ENCODE results near the gene LFNG.

Gene LFNG

DNA sequence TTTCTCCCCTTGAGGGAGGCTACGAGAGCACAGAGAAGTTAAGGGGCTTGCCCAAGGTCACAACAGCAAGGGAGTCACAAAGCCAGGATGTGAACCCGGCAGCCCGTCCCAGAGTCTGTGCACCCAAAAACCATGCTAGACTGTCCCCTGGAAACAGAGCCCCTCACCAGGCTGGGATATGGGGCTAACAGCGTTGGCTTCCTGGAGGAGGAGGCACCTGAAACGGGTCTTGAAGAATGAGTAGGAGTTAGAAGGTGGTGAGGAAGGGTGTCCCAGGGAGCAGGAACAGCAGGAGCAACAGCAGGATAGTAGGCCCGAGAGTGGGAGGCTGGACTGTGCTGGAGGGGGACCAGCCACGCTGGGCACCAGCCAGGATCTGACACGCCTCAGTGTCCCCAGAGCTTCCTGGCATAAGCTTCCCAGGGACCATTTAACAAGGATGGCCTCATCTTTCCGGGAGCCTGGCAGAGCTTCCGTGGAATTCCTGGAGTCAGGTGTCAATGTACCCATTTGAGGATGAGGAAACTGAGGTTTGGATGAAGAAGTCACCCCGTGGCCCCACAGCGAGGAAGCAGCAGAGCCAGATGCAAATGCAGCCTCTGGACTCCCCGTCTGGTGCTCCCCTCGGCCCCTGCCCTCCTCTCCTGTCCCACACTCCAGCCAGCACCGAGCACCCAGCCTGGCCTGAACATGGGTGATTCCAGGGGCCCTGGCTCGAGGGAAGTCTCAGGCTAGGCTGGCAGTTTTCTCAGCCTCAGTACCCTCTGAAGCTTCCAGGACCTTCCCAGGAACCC lies 40.1 kb upstream of the LFNG start:
- Mint-ChIP-seq H3K36me3 (no peaks in the 10 kb centered on the region), H3K4me3 (no peak overlapping the region), H3K9me3 (no peaks in the 10 kb centered on the region), H3K27me3 (no peaks in the 10 kb centered on the region), H3K27ac (no peak overlapping the region), H3K4me1 (no peaks in the 10 kb centered on the region)

DNA sequence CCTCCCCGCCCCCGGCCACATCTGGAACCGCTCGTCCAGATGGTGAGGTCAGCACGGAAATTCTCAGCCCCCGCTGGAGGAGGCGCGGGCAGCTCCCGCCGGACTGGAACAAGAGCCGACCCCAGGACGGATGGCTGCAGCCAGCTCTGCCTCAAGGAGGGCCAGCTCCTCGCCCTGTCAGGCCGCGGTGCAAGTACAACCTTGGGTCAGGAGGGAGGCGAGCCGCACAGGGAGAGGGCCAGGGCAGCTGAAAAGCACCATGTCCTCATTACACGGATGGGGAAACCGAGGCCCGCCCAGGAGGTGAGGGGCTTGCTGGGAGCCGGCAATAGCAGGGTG lies 39.5 kb upstream of the LFNG start:
- Mint-ChIP-seq H3K27ac (no peak overlapping the region), H3K4me3 (no peak overlapping the region), H3K27me3 (no peaks in the 10 kb centered on the region)

DNA sequence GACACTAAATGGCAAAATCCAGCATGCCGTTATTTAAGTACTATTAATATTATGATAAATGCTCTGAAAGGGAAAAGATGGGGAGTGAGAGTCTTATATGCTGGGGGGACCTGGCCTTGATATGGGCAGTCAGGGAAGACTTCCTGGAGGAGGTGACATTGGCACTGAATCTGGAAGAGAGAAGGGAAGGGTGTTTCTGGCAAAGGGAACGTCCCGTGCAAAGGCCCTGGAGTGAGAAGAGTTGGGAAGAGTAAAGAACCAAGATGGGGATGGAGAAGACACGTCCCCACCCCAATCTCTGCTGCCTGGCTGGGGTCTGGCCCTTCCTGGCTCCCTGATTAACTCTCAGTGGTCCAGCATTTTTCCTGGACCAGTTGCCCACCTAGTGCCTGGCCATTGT lies 38.4 kb upstream of the LFNG start:
- Mint-ChIP-seq H3K36me3 (no peaks in the 10 kb centered on the region), H3K27ac (no peak overlapping the region), H3K27me3 (no peaks in the 10 kb centered on the region), H3K4me1 (no peaks in the 10 kb centered on the region), H3K4me3 (no peak overlapping the region), H3K9me3 (no peaks in the 10 kb centered on the region)

More for the DNA sequence above, 39.5 kb upstream of the LFNG start:
- no peaks in the 10 kb centered on the region for H3K9me3 Mint-ChIP-seq
- no peaks in the 10 kb centered on the region for H3K4me1 Mint-ChIP-seq
- H3K36me3 Mint-ChIP-seq, result no peaks in the 10 kb centered on the region

- Mint-ChIP-seq H3K27ac (no peak overlapping the region), H3K9me3 (no peaks in the 10 kb centered on the region), H3K27me3 (no peaks in the 10 kb centered on the region), H3K4me1 (no peaks in the 10 kb centered on the region), H3K4me3 (no peak overlapping the region), H3K36me3 (no peaks in the 10 kb centered on the region)
Measured at GRCh38 chr7:2482725-2483451, 36.7 kb upstream of the LFNG start.

- no peaks in the 10 kb centered on the region for H3K27me3 Mint-ChIP-seq
- H3K4me1 Mint-ChIP-seq, result no peaks in the 10 kb centered on the region
- no peak overlapping the region for H3K4me3 Mint-ChIP-seq
- H3K27ac Mint-ChIP-seq, result no peak overlapping the region
- no peaks in the 10 kb centered on the region for H3K36me3 Mint-ChIP-seq
- no peaks in the 10 kb centered on the region for H3K9me3 Mint-ChIP-seq
Measured at GRCh38 chr7:2483494-2483893, 36.1 kb upstream of the LFNG start.

GRCh38 chr7:2484868-2485267 lies 34.7 kb upstream of the LFNG start:
- no peaks in the 10 kb centered on the region for H3K27me3 Mint-ChIP-seq
- no peak overlapping the region for H3K4me3 Mint-ChIP-seq
- peak overlapping the region; percentile 55 for H3K27ac Mint-ChIP-seq
- H3K9me3 Mint-ChIP-seq, result no peaks in the 10 kb centered on the region
- H3K4me1 Mint-ChIP-seq, result no peaks in the 10 kb centered on the region
- H3K36me3 Mint-ChIP-seq, result no peaks in the 10 kb centered on the region

- Mint-ChIP-seq H3K4me1 (no peaks in the 10 kb centered on the region), H3K4me3 (no peak overlapping the region), H3K27me3 (peaks cover 1% of the 10 kb centered on the region), H3K27ac (no peak overlapping the region), H3K36me3 (no peaks in the 10 kb centered on the region), H3K9me3 (no peaks in the 10 kb centered on the region)
Measured at GRCh38 chr7:2487586-2488271, 31.8 kb upstream of the LFNG start.

- no peaks in the 10 kb centered on the region for H3K36me3 Mint-ChIP-seq
- peaks cover 1% of the 10 kb centered on the region for H3K27me3 Mint-ChIP-seq
- no peak overlapping the region for H3K27ac Mint-ChIP-seq
- no peaks in the 10 kb centered on the region for H3K9me3 Mint-ChIP-seq
- no peak overlapping the region for H3K4me3 Mint-ChIP-seq
- no peaks in the 10 kb centered on the region for H3K4me1 Mint-ChIP-seq
Measured at GRCh38 chr7:2488272-2488645, 31.3 kb upstream of the LFNG start.

- H3K27ac Mint-ChIP-seq, result no peak overlapping the region
- H3K9me3 Mint-ChIP-seq, result no peaks in the 10 kb centered on the region
- H3K36me3 Mint-ChIP-seq, result no peaks in the 10 kb centered on the region
- no peak overlapping the region for H3K4me3 Mint-ChIP-seq
- H3K27me3 Mint-ChIP-seq, result peaks cover 1% of the 10 kb centered on the region
- H3K4me1 Mint-ChIP-seq, result no peaks in the 10 kb centered on the region
Measured at GRCh38 chr7:2488681-2489080, 30.9 kb upstream of the LFNG start.

- H3K27ac Mint-ChIP-seq, result no peak overlapping the region
- H3K27me3 Mint-ChIP-seq, result peaks cover 3% of the 10 kb centered on the region
- no peaks in the 10 kb centered on the region for H3K9me3 Mint-ChIP-seq
- no peaks in the 10 kb centered on the region for H3K36me3 Mint-ChIP-seq
- no peak overlapping the region for H3K4me3 Mint-ChIP-seq
- H3K4me1 Mint-ChIP-seq, result no peaks in the 10 kb centered on the region
Measured at GRCh38 chr7:2490181-2490651, 29.4 kb upstream of the LFNG start.

- H3K27me3 Mint-ChIP-seq, result peaks cover 3% of the 10 kb centered on the region
- peak overlapping the region; percentile 10 for H3K27ac Mint-ChIP-seq
- H3K9me3 Mint-ChIP-seq, result no peaks in the 10 kb centered on the region
- H3K36me3 Mint-ChIP-seq, result no peaks in the 10 kb centered on the region
- no peak overlapping the region for H3K4me3 Mint-ChIP-seq
- H3K4me1 Mint-ChIP-seq, result no peaks in the 10 kb centered on the region
Measured at GRCh38 chr7:2492038-2492437, 27.5 kb upstream of the LFNG start.

- Mint-ChIP-seq H3K36me3 (no peaks in the 10 kb centered on the region), H3K27me3 (peaks cover 3% of the 10 kb centered on the region), H3K27ac (no peak overlapping the region), H3K9me3 (no peaks in the 10 kb centered on the region), H3K4me1 (no peaks in the 10 kb centered on the region), H3K4me3 (no peak overlapping the region)
Measured at GRCh38 chr7:2493205-2494164, 26.1 kb upstream of the LFNG start.

- no peak overlapping the region for H3K27ac Mint-ChIP-seq
Measured at GRCh38 chr7:2494191-2495130, 25.1 kb upstream of the LFNG start.

More at GRCh38 chr7:2494191-2495130, 25.1 kb upstream of the LFNG start:
- Mint-ChIP-seq H3K4me3 (no peak overlapping the region), H3K27me3 (peaks cover 3% of the 10 kb centered on the region), H3K36me3 (no peaks in the 10 kb centered on the region), H3K4me1 (no peaks in the 10 kb centered on the region), H3K9me3 (no peaks in the 10 kb centered on the region)

Measured in activated naive CD4-positive, alpha-beta T cell treated with anti-CD3 and anti-CD28 coated beads, Interleukin-2, amount 50 U/mL, for 24 hours (primary cell).